ENCODE data around the gene MAP3K10. TPM values are rescaled to one million over a fixed set of nuclear protein-coding genes. Genes with fewer than 3 reads are reported as not detected.

Gene MAP3K10
- total and polyA plus RNA-seq, 3 donors from 2014 or later = 23.1 to 35.0 (median 23.8) TPM

DNA sequence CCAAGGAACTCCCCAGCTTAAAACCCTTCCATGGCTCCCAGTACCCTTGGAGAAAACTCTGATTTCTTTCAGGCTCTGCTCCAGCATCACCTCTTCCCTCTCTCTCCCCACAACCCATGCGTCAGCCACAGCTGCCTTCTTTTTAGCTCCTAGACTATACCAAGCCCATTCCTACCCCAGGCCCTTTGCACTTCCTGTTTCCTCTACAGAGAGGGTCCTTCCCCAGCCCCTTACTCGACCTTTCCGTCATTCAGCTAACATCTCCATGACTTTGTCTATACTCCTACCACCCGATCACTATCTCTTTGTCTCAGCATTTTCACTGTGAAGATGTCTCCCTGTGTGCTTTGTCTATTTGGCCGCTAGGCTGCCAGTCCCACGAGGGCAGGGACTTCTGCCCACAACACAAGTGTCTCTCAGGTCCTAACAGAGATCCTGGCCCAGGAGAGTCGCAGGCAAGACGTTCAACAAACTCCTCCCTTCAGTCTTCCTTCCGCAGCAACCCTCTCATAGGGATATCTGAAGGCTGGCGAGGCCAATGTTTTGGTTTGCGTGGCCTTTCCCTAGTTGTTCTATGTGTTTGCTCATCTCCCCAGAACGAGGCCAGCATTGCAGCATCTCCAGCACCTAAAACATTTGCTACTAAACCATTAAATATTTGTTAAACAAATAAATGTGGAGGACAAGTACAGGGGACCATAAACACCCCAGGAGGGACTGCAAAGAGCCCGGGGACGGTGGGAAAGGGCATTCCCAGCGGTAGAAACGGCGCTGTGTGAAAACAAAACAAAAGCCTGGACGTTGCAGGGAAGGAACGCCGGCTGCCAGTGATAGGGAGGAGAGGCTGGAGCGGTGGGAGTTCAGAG, 34.4 kb downstream of the MAP3K10 start:
- WGBS, 2 donors = 16 to 19% methylated on average over 21 of the region's 21 CpGs
- no peak for DNase-seq
- H3K36me3 ChIP-seq (ENCODE audit: low read depth, missing control alignments) = no peaks in the 10 kb centered on the region
- no peak overlapping the region for H3K27ac ChIP-seq
- H3K27me3 ChIP-seq = no peaks in the 10 kb centered on the region
- peaks cover 11% of the 10 kb centered on the region for H3K4me1 ChIP-seq
- no peak for TF ChIP-seq POLR2A (IDR thresholded peaks at IDR 0.05)
- TF ChIP-seq, protein P1, sequence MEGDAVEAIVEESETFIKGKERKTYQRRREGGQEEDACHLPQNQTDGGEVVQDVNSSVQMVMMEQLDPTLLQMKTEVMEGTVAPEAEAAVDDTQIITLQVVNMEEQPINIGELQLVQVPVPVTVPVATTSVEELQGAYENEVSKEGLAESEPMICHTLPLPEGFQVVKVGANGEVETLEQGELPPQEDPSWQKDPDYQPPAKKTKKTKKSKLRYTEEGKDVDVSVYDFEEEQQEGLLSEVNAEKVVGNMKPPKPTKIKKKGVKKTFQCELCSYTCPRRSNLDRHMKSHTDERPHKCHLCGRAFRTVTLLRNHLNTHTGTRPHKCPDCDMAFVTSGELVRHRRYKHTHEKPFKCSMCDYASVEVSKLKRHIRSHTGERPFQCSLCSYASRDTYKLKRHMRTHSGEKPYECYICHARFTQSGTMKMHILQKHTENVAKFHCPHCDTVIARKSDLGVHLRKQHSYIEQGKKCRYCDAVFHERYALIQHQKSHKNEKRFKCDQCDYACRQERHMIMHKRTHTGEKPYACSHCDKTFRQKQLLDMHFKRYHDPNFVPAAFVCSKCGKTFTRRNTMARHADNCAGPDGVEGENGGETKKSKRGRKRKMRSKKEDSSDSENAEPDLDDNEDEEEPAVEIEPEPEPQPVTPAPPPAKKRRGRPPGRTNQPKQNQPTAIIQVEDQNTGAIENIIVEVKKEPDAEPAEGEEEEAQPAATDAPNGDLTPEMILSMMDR (IDR thresholded peaks at IDR 0.05) = no peak
- no peaks in the 10 kb centered on the region for H3K9me3 ChIP-seq
- intact Hi-C loops (cut with DNase I; ENCODE audit: low total_unique reads) = no loop called here
- H3K4me3 ChIP-seq = peak overlapping the region; percentile 21 to 45

DNA sequence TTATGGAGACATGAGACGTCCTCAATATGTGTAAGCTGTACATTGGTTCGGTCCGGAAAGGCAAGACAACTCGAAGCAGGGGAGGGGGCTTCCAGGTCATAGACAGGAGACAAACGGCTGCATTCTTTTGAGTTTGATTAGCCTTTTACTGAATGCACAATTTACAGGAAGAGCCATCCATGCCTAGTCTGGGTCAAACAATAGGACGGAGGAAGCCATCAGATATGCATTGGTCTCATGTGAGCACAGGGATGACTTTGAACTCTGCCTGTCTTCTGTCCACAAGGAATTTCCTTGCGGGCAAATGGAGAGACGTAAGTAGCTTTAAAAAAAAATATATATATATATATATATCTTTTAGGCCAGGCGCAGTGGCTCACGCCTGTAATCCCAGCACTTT, 37.1 kb downstream of the MAP3K10 start:
- Histone ChIP-seq H3K27ac (no peak overlapping the region), H3K36me3 (ENCODE audit: low read depth, missing control alignments) (no peaks in the 10 kb centered on the region), H3K27me3 (no peaks in the 10 kb centered on the region), H3K9me3 (no peaks in the 10 kb centered on the region), H3K4me3 (no peak overlapping the region), H3K4me1 (peaks cover 18% of the 10 kb centered on the region)
- DNase-seq = no peak
- WGBS, 2 donors = 56 to 70% methylated on average over 10 of the region's 10 CpGs
- TF ChIP-seq, protein P1 (IDR thresholded peaks at IDR 0.05) = no peak
- TF ChIP-seq POLR2A (IDR thresholded peaks at IDR 0.05) = no peak
- intact Hi-C loops (cut with DNase I; ENCODE audit: low total_unique reads) = no loop called here

DNA sequence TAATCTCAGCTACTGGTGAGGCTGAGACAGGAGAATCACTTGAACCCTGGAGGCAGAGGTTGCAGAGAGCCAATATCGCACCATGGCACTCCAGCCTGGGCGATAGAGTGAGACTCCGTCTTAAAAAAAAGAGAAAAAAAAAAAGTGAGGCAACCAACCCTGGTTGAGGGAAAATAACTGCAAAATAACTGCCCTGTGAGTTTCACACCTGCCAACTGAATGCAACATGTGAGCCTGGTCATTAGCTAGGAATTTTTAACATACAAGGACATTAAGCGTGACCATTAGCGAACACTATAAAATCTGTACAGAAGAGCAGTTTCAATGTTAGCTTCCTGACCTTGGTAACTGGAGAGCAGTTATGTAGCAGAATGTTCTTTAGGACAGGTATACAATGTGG, 37.6 kb downstream of the MAP3K10 start:
- Histone ChIP-seq H3K9me3 (no peaks in the 10 kb centered on the region), H3K4me1 (peaks cover 18% of the 10 kb centered on the region), H3K4me3 (no peak overlapping the region), H3K27me3 (no peaks in the 10 kb centered on the region), H3K36me3 (ENCODE audit: low read depth, missing control alignments) (no peaks in the 10 kb centered on the region), H3K27ac (no peak overlapping the region)
- intact Hi-C loops (cut with DNase I; ENCODE audit: low total_unique reads) = no loop called here
- TF ChIP-seq, protein P1 (IDR thresholded peaks at IDR 0.05) = no peak
- TF ChIP-seq POLR2A (IDR thresholded peaks at IDR 0.05) = no peak
- 84 to 88% methylated on average over 5 of the region's 5 CpGs for WGBS, 2 donors
- DNase-seq = no peak

DNA sequence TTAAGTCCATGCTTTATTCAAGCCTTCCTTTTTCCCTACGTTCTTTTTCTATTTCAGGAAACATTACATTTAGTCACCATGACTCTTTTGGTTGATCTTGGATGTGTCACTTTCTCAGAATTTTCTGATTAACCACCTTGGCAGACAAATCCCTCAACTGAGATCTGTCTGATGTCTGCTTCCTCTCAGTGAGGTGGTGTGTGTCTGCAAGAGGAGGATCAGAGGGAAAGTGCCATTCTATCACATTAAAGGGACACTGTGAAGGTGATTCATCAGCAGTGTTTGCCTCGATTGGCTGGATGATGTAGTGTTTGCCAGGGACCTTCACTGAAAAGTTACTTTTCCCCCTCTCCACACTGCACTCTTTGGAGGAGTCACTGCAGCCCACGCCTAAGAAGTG, 38.3 kb downstream of the MAP3K10 start:
- H3K27ac ChIP-seq = no peak overlapping the region
- H3K4me1 ChIP-seq = peaks cover 18% of the 10 kb centered on the region
- no peaks in the 10 kb centered on the region for H3K9me3 ChIP-seq
- intact Hi-C loops (cut with DNase I; ENCODE audit: low total_unique reads) = no loop called here
- 34 to 40% methylated on average over 3 of the region's 3 CpGs for WGBS, 2 donors
- no peak for DNase-seq
- H3K27me3 ChIP-seq = no peaks in the 10 kb centered on the region
- no peak overlapping the region for H3K4me3 ChIP-seq
- no peaks in the 10 kb centered on the region for H3K36me3 ChIP-seq (ENCODE audit: low read depth, missing control alignments)
- no peak for TF ChIP-seq POLR2A (IDR thresholded peaks at IDR 0.05)
- TF ChIP-seq, protein P1 (IDR thresholded peaks at IDR 0.05) = no peak

Data from testis (tissue), 3 donors.